NT2/D1 (cell line): Measurements from ENCODE around the gene PGM1.

Source experiments
- SUZ12 ChIP-seq: IDR thresholded peaks from 2 replicates; pipeline ENCODE4 v1.6.1; 2011; ENCODE audit not compliant: insufficient read length, insufficient read depth; ENCODE audit errors: extremely low read depth
- YY1 ChIP-seq: IDR thresholded peaks from 2 replicates; pipeline ENCODE4 v1.6.1; 2011; ENCODE audit not compliant: insufficient read length, insufficient read depth
- ZNF274 ChIP-seq: IDR thresholded peaks from 2 replicates; pipeline ENCODE4 v1.6.1; 2011; ENCODE audit warnings: mild to moderate bottlenecking, low read depth, low read length

- TF ChIP-seq ZNF274 (no peak), YY1 (no peak), SUZ12 (no peak)
Measured at GRCh38 chr1:63690966-63691700, 97.9 kb downstream of the PGM1 start.
